Medulla oblongata (tissue), 1 donor: ENCODE measurements around the gene SPINK1.
A peak's percentile ranks its signal among the peaks of the same experiment; 100 is the strongest.
"Not testable (repeated sequence)": the region's sequence is repeated elsewhere in the genome, so short reads cannot be mapped to it uniquely, and the experiment has no call there.

Experiments
- DNase-seq: peaks from one replicate; pipeline ENCODE4 v3.0.0-alpha.2; 2015; ENCODE audit errors: extremely low spot score

SPINK1 gene

DNA sequence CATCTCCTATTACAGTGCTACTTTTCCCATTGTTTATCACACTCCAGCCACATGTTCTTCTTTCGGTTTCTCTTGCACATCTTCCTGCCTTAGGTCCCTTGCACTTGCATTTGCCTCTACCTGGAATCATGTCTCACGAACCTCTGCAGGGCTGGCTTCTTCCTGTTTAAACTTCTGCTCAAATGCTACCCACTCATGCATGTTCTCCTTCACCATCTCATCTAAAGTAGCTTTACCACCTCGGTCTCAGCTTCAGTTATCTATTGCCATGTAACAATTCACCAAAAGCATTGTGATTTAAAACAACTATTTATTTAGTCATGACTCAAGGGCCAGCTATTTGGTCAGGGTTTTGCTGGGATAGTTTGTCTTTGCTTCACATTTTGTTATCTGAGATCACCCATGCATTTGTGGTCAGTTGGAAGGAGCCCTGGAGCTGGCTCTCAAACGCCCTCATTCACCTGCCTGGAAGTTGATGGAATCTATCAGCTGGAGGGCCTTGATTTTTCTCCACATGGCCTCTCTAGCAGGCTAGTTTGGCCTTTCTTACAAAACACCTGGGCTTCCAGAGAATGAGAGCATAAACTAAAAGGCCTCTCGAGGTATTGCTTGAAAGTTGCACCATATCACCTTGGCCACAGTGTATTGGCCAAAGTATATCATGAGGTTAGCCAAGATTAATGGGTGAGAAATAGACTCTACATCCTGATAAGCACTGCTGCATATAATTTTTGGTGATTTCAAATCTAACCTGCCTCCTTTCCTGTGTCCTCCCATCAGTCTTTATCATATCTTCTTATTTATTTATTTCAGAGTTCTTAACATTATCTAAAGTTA is 21.4 kb downstream of the SPINK1 start:
- no peak for DNase-seq

GRCh38 chr5:147805030-147805454 is 26.4 kb downstream of the SPINK1 start:
- DNase-seq, result peak; percentile 31

DNA sequence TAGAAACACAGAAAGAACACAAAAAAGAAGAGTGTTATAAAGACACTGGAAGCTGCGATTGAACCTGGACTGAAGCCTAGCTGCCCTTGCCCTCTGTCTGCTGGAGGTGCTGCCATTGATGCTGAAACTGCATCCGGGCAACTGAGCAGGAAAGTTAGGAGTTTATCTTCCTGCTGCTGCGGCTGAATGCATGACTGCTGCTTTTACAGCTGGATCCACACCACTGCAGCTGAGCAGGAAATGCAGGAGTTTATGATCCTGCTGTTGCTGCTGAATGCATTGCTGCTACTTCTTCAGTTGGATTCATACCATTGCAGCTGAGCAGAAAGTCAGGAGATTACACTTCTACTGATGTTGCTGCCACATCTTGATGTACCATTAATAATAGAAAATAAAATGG is 27.1 kb downstream of the SPINK1 start:
- DNase-seq, result no peak

DNA sequence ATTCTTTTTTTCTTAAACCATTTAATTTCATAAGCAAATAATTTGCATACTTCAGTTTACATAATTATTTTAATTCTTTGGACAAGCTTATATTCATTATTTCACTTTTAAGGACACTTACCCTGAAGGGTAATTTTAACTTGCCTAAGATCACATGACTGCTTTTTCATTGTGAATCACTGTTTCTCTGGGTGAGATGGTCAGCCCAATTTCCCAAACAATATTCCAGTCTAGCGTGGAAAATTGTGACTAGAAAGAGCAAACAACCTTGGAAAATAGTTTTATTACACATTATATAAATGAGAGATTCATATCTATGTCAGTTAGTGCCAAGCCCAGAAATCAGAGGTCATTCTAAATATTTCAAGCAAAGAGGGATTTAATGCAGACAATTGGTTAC is 27.5 kb downstream of the SPINK1 start:
- DNase-seq, result no peak

- DNase-seq, result not testable (repeated sequence)
Measured at GRCh38 chr5:147803161-147803560, 28.3 kb downstream of the SPINK1 start.

- DNase-seq, result no peak
Measured at GRCh38 chr5:147801461-147801860, 30.0 kb downstream of the SPINK1 start.

- no peak for DNase-seq
Measured at GRCh38 chr5:147800491-147800890, 31.0 kb downstream of the SPINK1 start.

- DNase-seq, result no peak
Measured at GRCh38 chr5:147796556-147797308, 34.7 kb downstream of the SPINK1 start.

DNA sequence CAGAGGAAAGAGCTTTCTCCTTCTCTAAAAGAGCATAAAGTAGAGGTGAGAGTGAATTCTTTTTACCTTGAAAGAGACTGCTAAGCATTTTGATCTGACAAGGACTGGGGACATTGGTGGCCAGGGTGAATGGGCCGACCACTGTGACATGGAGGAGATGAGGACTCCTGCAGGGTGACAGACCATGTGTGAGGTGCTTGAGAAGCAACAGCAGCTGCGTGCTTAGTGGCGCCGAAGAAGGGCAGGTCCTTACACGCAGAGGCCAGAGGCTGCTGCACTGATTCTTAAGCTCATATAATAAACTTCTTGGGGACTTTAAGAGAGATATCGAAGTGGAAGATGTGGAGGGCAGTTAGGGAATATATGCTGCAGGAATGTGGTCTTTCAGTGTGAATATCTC is 40.3 kb downstream of the SPINK1 start:
- DNase-seq, result no peak

DNA sequence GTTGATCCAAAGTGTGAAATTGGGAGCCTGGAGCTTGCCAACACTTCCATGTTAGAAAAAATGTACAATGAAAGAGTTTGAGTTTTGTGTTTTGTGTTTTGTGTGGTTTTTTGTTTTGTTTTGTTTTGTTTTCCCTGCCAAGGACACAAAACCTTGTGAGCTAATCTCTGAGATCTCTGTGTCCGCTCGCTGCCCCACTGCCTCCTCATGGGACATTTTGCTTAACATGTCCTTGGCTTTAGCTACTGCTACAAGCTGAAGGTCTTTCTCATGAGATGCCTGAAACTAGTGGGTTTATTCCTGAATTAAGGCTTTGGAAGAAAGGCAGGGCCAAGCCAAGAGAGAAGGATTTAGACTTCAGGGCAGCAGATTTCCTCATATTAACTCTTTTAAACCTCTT is 41.7 kb downstream of the SPINK1 start:
- DNase-seq, result no peak

DNA sequence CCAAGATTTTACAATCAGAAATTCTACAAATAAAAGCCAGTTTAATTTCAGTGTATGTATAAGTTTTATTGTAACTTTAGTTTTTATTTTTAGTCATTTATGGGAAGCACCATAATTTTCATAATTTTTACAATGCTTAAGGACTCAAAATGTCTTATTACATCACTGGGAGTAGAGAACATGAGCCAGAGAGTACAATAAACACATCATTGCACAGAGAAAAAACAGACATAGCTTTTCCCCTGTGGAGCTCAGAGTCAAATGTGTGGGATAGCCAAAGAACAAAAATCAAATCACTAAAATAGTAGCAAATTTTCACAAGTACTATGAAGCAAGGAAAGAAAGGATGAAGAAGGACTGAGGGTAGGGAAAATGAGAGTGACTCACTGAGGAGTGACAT is 43.4 kb downstream of the SPINK1 start:
- no peak for DNase-seq

- DNase-seq, result no peak
Measured at GRCh38 chr5:147786142-147786541, 45.3 kb downstream of the SPINK1 start.

DNA sequence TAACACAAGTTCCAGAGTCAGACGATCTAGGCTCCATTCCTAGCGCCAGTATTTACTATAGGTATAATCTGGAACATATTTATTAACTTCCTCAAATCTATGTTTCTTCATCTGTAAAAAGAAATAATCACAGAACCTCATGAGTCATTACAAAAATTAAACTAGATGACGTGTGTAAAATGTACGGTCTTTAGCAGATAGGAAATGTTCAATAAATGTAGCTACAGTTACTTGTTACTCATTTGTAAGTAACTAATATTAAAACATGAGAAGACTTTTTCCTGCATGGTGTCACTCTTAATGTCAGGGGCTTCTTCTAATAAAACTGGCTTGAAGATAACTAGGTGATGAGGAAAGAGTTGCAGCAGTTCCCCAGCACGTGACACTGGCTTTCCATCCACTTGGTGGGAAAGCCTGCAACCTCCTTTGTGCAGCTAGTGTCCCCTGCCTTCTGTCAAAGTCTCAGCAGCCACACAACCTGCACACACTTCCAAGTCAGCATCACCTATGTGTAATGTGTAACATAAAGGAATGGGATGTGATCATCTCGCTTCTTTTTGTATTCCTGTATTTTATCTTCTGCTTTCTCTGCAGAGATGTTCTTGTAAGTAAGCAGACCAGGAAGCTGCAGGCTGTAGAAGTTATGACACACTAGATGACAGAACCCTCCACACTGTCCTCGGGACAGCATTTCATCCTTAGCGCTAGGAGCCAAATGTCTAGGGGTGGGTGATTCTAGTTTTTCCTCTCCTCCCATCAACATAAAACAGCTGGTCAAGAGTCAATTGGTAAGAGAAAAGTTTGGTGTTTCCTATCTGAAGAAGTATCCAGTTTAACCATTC is 47.1 kb downstream of the SPINK1 start:
- DNase-seq, result no peak

DNA sequence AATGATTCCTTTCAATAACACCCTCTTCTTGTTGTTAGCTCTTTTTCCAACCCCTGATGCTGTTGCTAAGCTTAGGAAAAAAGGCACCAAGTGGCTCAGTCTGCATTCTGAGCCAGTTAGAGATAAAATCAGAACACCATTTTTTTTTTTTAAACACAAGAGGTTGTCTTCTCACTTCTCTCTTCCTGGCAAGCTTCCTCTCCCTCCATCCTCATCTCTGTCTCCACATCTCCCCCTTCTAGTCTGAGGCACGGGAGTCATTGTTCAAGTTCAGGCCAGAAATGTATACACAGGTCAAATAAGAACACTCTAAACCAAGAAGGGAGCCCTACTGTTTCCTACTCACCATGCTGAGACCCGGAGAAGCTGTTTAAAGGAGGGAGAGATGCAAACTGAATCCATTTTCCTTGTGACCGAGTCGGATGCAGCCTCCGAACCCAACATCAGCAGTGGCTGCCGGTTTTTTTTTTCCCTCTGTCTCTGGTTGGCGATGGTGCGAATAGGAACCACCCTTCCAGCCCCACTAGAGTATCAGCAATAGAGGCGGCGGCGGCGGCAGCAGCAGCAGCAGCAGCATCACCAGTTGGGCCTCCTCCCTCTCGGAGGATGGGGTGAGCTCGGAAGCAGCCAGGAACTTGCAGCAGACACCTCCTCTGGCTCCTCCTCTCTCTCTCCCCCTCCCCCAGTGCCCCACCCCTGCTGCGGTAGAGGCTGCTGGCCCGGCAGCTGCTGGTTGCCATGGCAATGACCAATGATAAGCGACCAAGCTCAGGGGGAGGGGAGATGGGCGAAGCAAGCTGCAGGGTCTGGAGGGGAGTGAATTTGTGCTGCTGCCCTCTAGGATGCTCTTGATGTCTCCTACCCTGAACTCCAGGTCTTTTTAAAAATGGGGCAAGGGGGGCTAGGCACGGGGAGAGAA is 49.1 kb downstream of the SPINK1 start, which contains the start of gene JAKMIP2:
Gene JAKMIP2, minus strand, starts transcription at position 619 of the 919 bp plus-strand sequence. CDS start 110,922 bp downstream, outside the sequence.
- DNase-seq, result peak; percentile 96

GRCh38 chr5:147780924-147781573 is 50.4 kb downstream of the SPINK1 start:
- DNase-seq, result no peak

GRCh38 chr5:147779694-147780093 is 51.8 kb downstream of the SPINK1 start:
- DNase-seq, result no peak

DNA sequence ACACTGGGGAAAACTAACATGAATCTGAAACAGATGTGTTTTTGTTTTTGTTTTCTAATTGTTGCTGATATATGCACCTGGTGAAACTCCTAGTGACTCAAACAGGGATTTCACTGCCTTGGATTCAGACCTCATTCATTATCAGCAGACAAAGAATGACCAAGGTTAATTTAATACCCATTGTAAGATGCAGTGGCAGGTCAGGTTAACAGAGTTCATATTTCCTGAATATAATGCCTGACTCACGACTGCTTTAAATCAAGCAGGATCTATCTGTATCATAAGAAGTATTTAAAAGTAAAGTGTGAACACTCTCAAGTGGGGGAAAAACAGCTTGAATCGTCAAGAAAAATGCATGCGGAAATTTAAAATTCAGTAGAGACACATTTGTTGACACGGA is 54.5 kb downstream of the SPINK1 start:
- DNase-seq, result no peak
